ENCODE data around the gene CELF4.

DNA sequence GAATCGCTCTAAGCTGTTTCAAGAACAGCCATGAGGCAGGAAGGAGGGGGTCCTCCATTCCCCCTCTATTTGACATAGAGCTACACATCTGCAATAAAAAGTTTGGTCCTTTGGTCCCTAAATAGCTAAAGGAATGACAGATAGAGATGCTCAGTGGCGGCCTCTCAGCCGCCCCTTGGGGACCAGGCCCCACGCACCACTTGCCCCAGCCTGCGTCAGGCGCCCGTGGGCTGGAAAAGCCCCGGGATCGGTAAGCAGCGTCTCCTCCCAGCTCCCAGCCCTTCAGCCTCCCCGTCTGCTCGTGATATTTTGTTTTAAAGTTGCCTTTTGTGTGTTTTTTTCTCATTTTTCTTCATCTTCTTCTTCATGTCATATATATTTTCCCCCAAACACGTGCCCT is 321.0 kb downstream of the CELF4 start:
- TF ChIP-seq TAF1 (IDR thresholded peaks at IDR 0.05; ENCODE audit: borderline replicate concordance, low read depth, low read length) (no peak), POLR2A (IDR thresholded peaks at IDR 0.05; ENCODE audit: low read depth, low read length) (no peak), POLR2AphosphoS5 (IDR thresholded peaks at IDR 0.05; ENCODE audit: low read depth, low read length) (no peak)

All from GM12892 (cell line).